ENCODE data around the gene DHDH.
A peak's percentile ranks its signal among the peaks of the same experiment; 100 is the strongest.

DHDH gene

GRCh38 chr19:48977061-48977460 is 43.6 kb downstream of the DHDH start:
- DNase-seq, result no peak
- H3K9me3 Mint-ChIP-seq, result no peaks in the 10 kb centered on the region
- peaks cover 60% of the 10 kb centered on the region for H3K36me3 Mint-ChIP-seq (ENCODE audit: low read depth)
- peaks cover 10% of the 10 kb centered on the region for H3K4me1 Mint-ChIP-seq (ENCODE audit: low read depth)
- no peaks in the 10 kb centered on the region for H3K27me3 Mint-ChIP-seq
- H3K27ac Mint-ChIP-seq, result no peak overlapping the region
- H3K4me3 Mint-ChIP-seq, result no peak overlapping the region

- H3K9me3 Mint-ChIP-seq, result no peaks in the 10 kb centered on the region
- no peak overlapping the region for H3K4me3 Mint-ChIP-seq
- peaks cover 70% of the 10 kb centered on the region for H3K36me3 Mint-ChIP-seq (ENCODE audit: low read depth)
- no peak for DNase-seq
- no peak overlapping the region for H3K27ac Mint-ChIP-seq
- H3K4me1 Mint-ChIP-seq (ENCODE audit: low read depth), result peaks cover 17% of the 10 kb centered on the region
- H3K27me3 Mint-ChIP-seq, result no peaks in the 10 kb centered on the region
Observed at GRCh38 chr19:48982280-48982679, 48.8 kb downstream of the DHDH start.

- no peaks in the 10 kb centered on the region for H3K27me3 Mint-ChIP-seq
- H3K4me1 Mint-ChIP-seq (ENCODE audit: low read depth), result peaks cover 26% of the 10 kb centered on the region
- H3K36me3 Mint-ChIP-seq (ENCODE audit: low read depth), result peaks cover 74% of the 10 kb centered on the region
- no peak overlapping the region for H3K4me3 Mint-ChIP-seq
- no peaks in the 10 kb centered on the region for H3K9me3 Mint-ChIP-seq
- no peak overlapping the region for H3K27ac Mint-ChIP-seq
- no peak for DNase-seq
Observed at GRCh38 chr19:48985711-48986110, 52.2 kb downstream of the DHDH start.

GRCh38 chr19:48986211-48986610 is 52.7 kb downstream of the DHDH start:
- H3K36me3 Mint-ChIP-seq (ENCODE audit: low read depth), result peaks cover 77% of the 10 kb centered on the region
- no peaks in the 10 kb centered on the region for H3K27me3 Mint-ChIP-seq
- H3K27ac Mint-ChIP-seq, result no peak overlapping the region
- H3K4me3 Mint-ChIP-seq, result no peak overlapping the region
- DNase-seq, result no peak
- peaks cover 30% of the 10 kb centered on the region for H3K4me1 Mint-ChIP-seq (ENCODE audit: low read depth)
- H3K9me3 Mint-ChIP-seq, result no peaks in the 10 kb centered on the region

GRCh38 chr19:48987323-48987722 is 53.8 kb downstream of the DHDH start:
- Mint-ChIP-seq H3K27me3 (no peaks in the 10 kb centered on the region), H3K4me1 (ENCODE audit: low read depth) (peaks cover 37% of the 10 kb centered on the region), H3K9me3 (no peaks in the 10 kb centered on the region), H3K27ac (peak overlapping the region; percentile 65), H3K36me3 (ENCODE audit: low read depth) (peaks cover 71% of the 10 kb centered on the region), H3K4me3 (no peak overlapping the region)
- DNase-seq, result no peak

- H3K27me3 Mint-ChIP-seq, result no peaks in the 10 kb centered on the region
- H3K9me3 Mint-ChIP-seq, result no peaks in the 10 kb centered on the region
- H3K27ac Mint-ChIP-seq, result peak overlapping the region; percentile 65
- H3K36me3 Mint-ChIP-seq (ENCODE audit: low read depth), result peaks cover 69% of the 10 kb centered on the region
- H3K4me3 Mint-ChIP-seq, result no peak overlapping the region
- peaks cover 42% of the 10 kb centered on the region for H3K4me1 Mint-ChIP-seq (ENCODE audit: low read depth)
- DNase-seq, result no peak
Observed at GRCh38 chr19:48988286-48988685, 54.8 kb downstream of the DHDH start.

GRCh38 chr19:48988860-48989259 is 55.4 kb downstream of the DHDH start:
- H3K27ac Mint-ChIP-seq, result no peak overlapping the region
- peaks cover 66% of the 10 kb centered on the region for H3K36me3 Mint-ChIP-seq (ENCODE audit: low read depth)
- DNase-seq, result no peak

GRCh38 chr19:48989701-48990291 is 56.3 kb downstream of the DHDH start:
- peaks cover 51% of the 10 kb centered on the region for H3K4me1 Mint-ChIP-seq (ENCODE audit: low read depth)
- no peak for DNase-seq
- peaks cover 69% of the 10 kb centered on the region for H3K36me3 Mint-ChIP-seq (ENCODE audit: low read depth)
- H3K27me3 Mint-ChIP-seq, result no peaks in the 10 kb centered on the region
- peak overlapping the region; percentile 39 for H3K27ac Mint-ChIP-seq
- H3K4me3 Mint-ChIP-seq, result no peak overlapping the region
- H3K9me3 Mint-ChIP-seq, result no peaks in the 10 kb centered on the region

More at GRCh38 chr19:48988860-48989259, 55.4 kb downstream of the DHDH start:
- no peaks in the 10 kb centered on the region for H3K9me3 Mint-ChIP-seq
- H3K4me3 Mint-ChIP-seq, result no peak overlapping the region
- H3K4me1 Mint-ChIP-seq (ENCODE audit: low read depth), result peaks cover 44% of the 10 kb centered on the region
- no peaks in the 10 kb centered on the region for H3K27me3 Mint-ChIP-seq

- H3K4me3 Mint-ChIP-seq, result no peak overlapping the region
- no peaks in the 10 kb centered on the region for H3K9me3 Mint-ChIP-seq
- peaks cover 57% of the 10 kb centered on the region for H3K4me1 Mint-ChIP-seq (ENCODE audit: low read depth)
- no peaks in the 10 kb centered on the region for H3K27me3 Mint-ChIP-seq
- no peak for DNase-seq
- peak overlapping the region; percentile 39 for H3K27ac Mint-ChIP-seq
- peaks cover 69% of the 10 kb centered on the region for H3K36me3 Mint-ChIP-seq (ENCODE audit: low read depth)
Observed at GRCh38 chr19:48990400-48990799, 56.9 kb downstream of the DHDH start.

GRCh38 chr19:48991011-48991609 is 57.6 kb downstream of the DHDH start:
- Mint-ChIP-seq H3K36me3 (ENCODE audit: low read depth) (peaks cover 65% of the 10 kb centered on the region), H3K4me3 (peak overlapping the region; percentile 10), H3K9me3 (no peaks in the 10 kb centered on the region), H3K27ac (peak overlapping the region; percentile 71), H3K27me3 (no peaks in the 10 kb centered on the region), H3K4me1 (ENCODE audit: low read depth) (peaks cover 60% of the 10 kb centered on the region)
- no peak for DNase-seq

GRCh38 chr19:48991873-48992580 is 58.5 kb downstream of the DHDH start:
- peak overlapping the region; percentile 99 for H3K4me3 Mint-ChIP-seq
- peaks cover 63% of the 10 kb centered on the region for H3K36me3 Mint-ChIP-seq (ENCODE audit: low read depth)
- H3K27me3 Mint-ChIP-seq, result no peaks in the 10 kb centered on the region
- no peak for DNase-seq
- H3K4me1 Mint-ChIP-seq (ENCODE audit: low read depth), result peaks cover 59% of the 10 kb centered on the region
- H3K9me3 Mint-ChIP-seq, result no peaks in the 10 kb centered on the region
- peak overlapping the region; percentile 94 for H3K27ac Mint-ChIP-seq

GRCh38 chr19:48992581-48993174 is 59.2 kb downstream of the DHDH start:
- Mint-ChIP-seq H3K4me1 (ENCODE audit: low read depth) (peaks cover 55% of the 10 kb centered on the region), H3K36me3 (ENCODE audit: low read depth) (peaks cover 61% of the 10 kb centered on the region), H3K27ac (peak overlapping the region; percentile 94), H3K27me3 (no peaks in the 10 kb centered on the region), H3K9me3 (no peaks in the 10 kb centered on the region), H3K4me3 (peak overlapping the region; percentile 99)
- DNase-seq, result no peak

- H3K27ac Mint-ChIP-seq, result peak within 1 kb of the TSS; percentile 98
- peak within 1 kb of the TSS; percentile 99 for H3K4me3 Mint-ChIP-seq
- peaks cover 61% of the 10 kb centered on the region for H3K36me3 Mint-ChIP-seq (ENCODE audit: low read depth)
- H3K4me1 Mint-ChIP-seq (ENCODE audit: low read depth), result peaks cover 56% of the 10 kb centered on the region
- peak; percentile 99 for DNase-seq
- no peaks in the 10 kb centered on the region for H3K9me3 Mint-ChIP-seq
- no peaks in the 10 kb centered on the region for H3K27me3 Mint-ChIP-seq
Observed at GRCh38 chr19:48993175-48994034, 59.9 kb downstream of the DHDH start, which contains the start of the genes GYS1 and RUVBL2. Gene GYS1 (minus strand): TSS chr19:48993309. CDS start chr19:48993112, 197 bp downstream. Gene RUVBL2 (plus strand): TSS chr19:48993887. CDS start chr19:48993912, 25 bp downstream.

- peak overlapping the region; percentile 99 for H3K4me3 Mint-ChIP-seq
- peak overlapping the region; percentile 98 for H3K27ac Mint-ChIP-seq
- H3K9me3 Mint-ChIP-seq, result no peaks in the 10 kb centered on the region
- H3K36me3 Mint-ChIP-seq (ENCODE audit: low read depth), result peaks cover 58% of the 10 kb centered on the region
- no peaks in the 10 kb centered on the region for H3K27me3 Mint-ChIP-seq
- peaks cover 54% of the 10 kb centered on the region for H3K4me1 Mint-ChIP-seq (ENCODE audit: low read depth)
- no peak for DNase-seq
Observed at GRCh38 chr19:48994035-48994386, 60.5 kb downstream of the DHDH start.
